NCI-H1436 treated with DMSO at 0.1 percent for 48 hours (cell line): Measurements from ENCODE around the gene EXOG.

Experiments
- DNase-seq: peaks from one replicate; lab custom pipeline; 2025; lab: John Stamatoyannopoulos, UW

The EXOG gene

GRCh38 chr3:38496131-38496910, at the start of gene EXOG:
Gene EXOG (plus strand): TSS chr3:38496340. CDS start chr3:38496368, 28 bp downstream.
- peak; percentile 50 for DNase-seq

- DNase-seq = no peak
Measured at GRCh38 chr3:38446812-38447211, 49.3 kb upstream of the EXOG start.

- DNase-seq = no peak
Measured at GRCh38 chr3:38450853-38451252, 45.3 kb upstream of the EXOG start.

GRCh38 chr3:38453075-38453912, 42.8 kb upstream of the EXOG start, which contains the start of gene ACVR2B:
Gene ACVR2B (plus strand): TSS chr3:38453890. CDS start chr3:38454323, 433 bp downstream.
- DNase-seq = peak; percentile 4

GRCh38 chr3:38453913-38454177, 42.3 kb upstream of the EXOG start:
- DNase-seq = no peak

- DNase-seq = no peak
Measured at GRCh38 chr3:38454178-38454883, 41.8 kb upstream of the EXOG start.

- DNase-seq = peak; percentile 4
Measured at GRCh38 chr3:38454884-38455638, 41.1 kb upstream of the EXOG start.

- no peak for DNase-seq
Measured at GRCh38 chr3:38455639-38456430, 40.3 kb upstream of the EXOG start.

- no peak for DNase-seq
Measured at GRCh38 chr3:38457111-38458003, 38.8 kb upstream of the EXOG start.

GRCh38 chr3:38458796-38459498, 37.2 kb upstream of the EXOG start:
- no peak for DNase-seq

- no peak for DNase-seq
Measured at GRCh38 chr3:38459499-38460048, 36.6 kb upstream of the EXOG start.

- no peak for DNase-seq
Measured at GRCh38 chr3:38460377-38461270, 35.5 kb upstream of the EXOG start.

- no peak for DNase-seq
Measured at GRCh38 chr3:38465588-38466154, 30.5 kb upstream of the EXOG start.

GRCh38 chr3:38468765-38469164, 27.4 kb upstream of the EXOG start:
- no peak for DNase-seq

- DNase-seq = no peak
Measured at GRCh38 chr3:38469852-38470251, 26.3 kb upstream of the EXOG start.

GRCh38 chr3:38471260-38471857, 24.8 kb upstream of the EXOG start:
- DNase-seq = no peak

- no peak for DNase-seq
Measured at GRCh38 chr3:38472342-38472741, 23.8 kb upstream of the EXOG start.
